Measurements from ENCODE around the gene PTGER4. TPM values are rescaled to one million over a fixed set of nuclear protein-coding genes. Genes with fewer than 3 reads are reported as not detected.
A peak's percentile ranks its signal among the peaks of the same experiment; 100 is the strongest.
"Not testable (repeated sequence)": the region's sequence is repeated elsewhere in the genome, so short reads cannot be mapped to it uniquely, and the experiment has no call there.

PTGER4 gene
- total RNA-seq, 1 experiment from 2014 or later, result 7.9 TPM

GRCh38 chr5:40689438-40689837 lies 9.7 kb downstream of the PTGER4 start:
- DNase-seq (ENCODE audit: low spot score), result peak; percentile 92

- DNase-seq (ENCODE audit: low spot score), result no peak
Observed at GRCh38 chr5:40690267-40690666, 10.6 kb downstream of the PTGER4 start.

- DNase-seq (ENCODE audit: low spot score), result no peak
Observed at GRCh38 chr5:40691894-40692293, 12.2 kb downstream of the PTGER4 start.

DNA sequence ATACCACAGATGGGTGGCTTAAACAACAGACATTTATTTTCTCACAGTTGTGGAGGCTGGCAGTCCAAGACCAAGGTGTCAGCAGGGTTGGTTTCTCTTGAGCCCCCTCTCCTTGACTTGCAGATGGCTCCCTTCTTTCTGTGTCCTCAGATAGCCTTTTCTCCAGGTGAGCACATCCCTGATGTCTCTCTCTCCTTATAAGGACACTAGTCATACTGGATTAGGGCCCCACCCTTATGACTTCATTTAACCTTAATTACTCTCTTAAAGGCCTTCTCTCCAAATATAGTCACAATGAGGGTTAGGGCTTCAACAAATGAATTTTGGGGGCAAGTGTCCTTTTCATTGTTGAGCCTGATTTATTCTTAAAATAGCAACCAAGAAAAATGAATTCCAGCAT lies 14.7 kb downstream of the PTGER4 start:
- DNase-seq (ENCODE audit: low spot score), result no peak

DNA sequence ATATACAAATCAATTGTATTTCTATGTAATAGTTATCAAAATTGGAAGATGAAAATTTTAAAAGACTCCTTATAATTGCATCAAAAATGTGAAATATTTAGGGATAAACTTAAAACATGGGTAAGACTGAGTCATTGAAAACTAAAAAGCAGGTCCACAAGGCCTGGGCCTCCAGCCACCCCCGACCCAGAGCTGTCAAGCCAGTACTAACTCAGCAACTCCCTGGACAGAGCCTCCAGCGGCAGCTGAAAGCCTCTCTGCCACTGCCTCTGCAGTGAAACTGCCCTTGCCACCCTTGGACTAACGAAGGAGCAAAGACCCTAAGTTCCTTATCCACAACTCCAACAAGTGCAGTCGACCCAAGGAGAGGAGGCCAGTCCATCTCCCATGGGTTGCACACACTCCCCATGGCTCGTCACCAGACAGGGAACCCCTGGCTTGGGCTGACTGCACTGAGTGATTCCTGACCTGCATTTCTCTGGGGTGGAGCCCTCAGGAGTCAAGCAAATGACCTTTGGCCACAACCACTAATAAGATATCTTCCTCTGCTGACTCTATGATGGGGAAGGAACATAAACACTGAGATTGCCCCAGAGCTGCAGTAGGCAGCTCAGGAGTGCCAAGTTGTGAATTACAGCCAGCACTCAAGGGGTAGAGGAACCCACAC lies 20.5 kb downstream of the PTGER4 start:
- no peak for DNase-seq (ENCODE audit: low spot score)

DNA sequence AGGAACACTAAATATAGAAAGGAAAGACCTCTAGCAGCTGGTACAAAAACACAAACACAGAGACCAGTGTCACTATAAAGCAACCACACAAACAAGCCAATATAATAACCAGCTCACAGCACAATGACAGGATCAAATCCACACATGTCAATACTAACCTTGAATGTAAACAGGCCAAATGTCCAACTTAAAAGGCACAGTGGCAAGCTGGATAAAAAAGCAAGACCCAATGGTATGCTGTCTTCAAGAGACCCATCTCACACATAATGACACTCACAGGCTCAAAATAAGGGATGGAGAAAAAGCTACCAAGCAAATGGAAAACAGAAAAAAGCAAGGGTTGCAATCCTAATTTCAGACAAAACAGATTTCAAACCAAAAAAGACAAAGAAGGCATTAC lies 22.3 kb downstream of the PTGER4 start:
- not testable (repeated sequence) for DNase-seq (ENCODE audit: low spot score)

- DNase-seq (ENCODE audit: low spot score), result not testable (repeated sequence)
Observed at GRCh38 chr5:40705484-40705883, 25.8 kb downstream of the PTGER4 start.

GRCh38 chr5:40710575-40710974 lies 30.9 kb downstream of the PTGER4 start:
- DNase-seq (ENCODE audit: low spot score), result not testable (repeated sequence)

GRCh38 chr5:40714001-40714400 lies 34.3 kb downstream of the PTGER4 start:
- no peak for DNase-seq (ENCODE audit: low spot score)

DNA sequence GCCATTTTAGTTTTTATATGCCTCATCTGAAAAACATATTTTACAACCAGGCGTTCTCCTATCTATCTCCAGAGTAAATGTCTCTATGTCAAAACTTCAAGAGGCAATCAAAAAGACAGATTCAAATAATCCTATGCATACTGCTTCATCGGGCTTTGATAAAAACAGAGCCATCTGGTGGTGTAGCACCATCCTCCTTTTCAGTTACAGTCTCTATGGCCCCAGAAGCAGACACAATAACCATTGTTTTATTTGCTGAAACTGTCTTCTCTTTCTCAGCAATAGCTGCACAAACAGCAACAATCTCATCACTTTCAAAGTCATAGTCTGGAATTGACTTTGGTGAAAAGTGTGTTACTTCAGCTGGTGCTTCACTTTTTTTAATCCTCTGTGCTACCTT lies 36.3 kb downstream of the PTGER4 start:
- no peak for DNase-seq (ENCODE audit: low spot score)

- DNase-seq (ENCODE audit: low spot score), result no peak
Observed at GRCh38 chr5:40716590-40716989, 36.9 kb downstream of the PTGER4 start.

GRCh38 chr5:40717281-40717680 lies 37.6 kb downstream of the PTGER4 start:
- no peak for DNase-seq (ENCODE audit: low spot score)

GRCh38 chr5:40720069-40720468 lies 40.4 kb downstream of the PTGER4 start:
- no peak for DNase-seq (ENCODE audit: low spot score)

DNA sequence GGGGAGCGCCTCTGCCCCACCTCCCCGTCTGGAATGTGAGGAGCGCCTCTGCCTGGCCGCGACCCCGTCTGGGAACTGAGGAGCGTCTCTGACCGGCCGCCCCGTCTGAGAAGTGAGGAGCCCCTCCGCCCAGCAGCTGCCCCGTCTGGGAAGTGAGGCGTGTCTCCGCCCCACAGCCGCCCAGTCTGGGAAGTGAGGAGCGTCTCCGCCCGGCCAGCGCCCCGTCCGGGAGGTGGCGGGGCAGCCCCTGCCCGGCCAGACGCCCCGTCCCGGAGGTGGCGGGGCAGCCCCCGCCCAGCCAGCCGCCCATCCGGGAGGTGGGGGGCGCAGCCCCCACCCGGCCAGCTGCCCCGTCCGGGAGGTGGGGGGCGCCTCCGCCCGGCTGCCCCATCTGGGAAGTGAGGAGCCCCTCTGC lies 42.8 kb downstream of the PTGER4 start:
- DNase-seq (ENCODE audit: low spot score), result not testable (repeated sequence)

DNA sequence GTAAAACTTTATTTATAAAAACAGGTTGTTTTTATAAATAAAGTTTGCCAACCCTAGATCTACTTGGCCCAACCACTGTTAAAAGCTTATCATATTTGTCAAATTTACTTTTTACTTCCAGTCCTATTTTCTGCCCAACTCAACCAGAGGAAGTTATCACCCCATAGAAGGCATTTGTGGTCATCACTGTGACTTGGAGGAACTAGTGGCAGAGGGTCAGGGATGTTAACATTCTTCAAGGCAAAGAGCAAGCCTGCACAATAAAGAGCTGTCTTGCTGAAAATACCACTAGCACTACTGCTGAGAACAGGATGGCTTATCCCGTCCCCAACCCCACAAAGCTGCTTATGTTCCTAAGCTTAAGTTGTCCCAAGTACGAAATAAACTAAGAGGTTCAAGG lies 53.7 kb downstream of the PTGER4 start:
- DNase-seq (ENCODE audit: low spot score), result no peak

GRCh38 chr5:40733879-40734563 lies 54.3 kb downstream of the PTGER4 start:
- DNase-seq (ENCODE audit: low spot score), result no peak

GRCh38 chr5:40734986-40735385 lies 55.3 kb downstream of the PTGER4 start:
- DNase-seq (ENCODE audit: low spot score), result no peak

DNA sequence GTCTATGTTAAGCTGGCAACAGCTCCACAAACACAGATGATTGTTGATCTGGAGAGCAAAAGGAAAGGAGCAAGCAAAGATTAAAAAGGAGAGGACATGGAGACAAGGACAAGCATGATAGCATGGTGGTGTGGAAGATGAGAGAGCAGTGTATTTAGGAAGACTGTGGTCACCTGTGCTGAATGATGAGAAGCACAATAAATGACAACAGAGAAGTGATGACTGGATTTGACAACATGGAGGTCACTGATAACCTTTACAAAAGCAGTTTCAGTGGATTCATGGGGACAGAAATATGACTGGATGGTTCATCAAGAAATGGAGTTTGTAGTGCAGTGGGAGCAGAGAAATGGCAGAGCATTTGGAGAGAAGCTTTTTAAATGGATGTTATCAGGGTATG lies 55.9 kb downstream of the PTGER4 start:
- DNase-seq (ENCODE audit: low spot score), result no peak

- peak; percentile 60 for DNase-seq (ENCODE audit: low spot score)
Observed at GRCh38 chr5:40736103-40736875, 56.6 kb downstream of the PTGER4 start.

- no peak for DNase-seq (ENCODE audit: low spot score)
Observed at GRCh38 chr5:40738502-40738901, 58.8 kb downstream of the PTGER4 start.
